Measurements from ENCODE around the gene SUFU.
A peak's percentile ranks its signal among the peaks of the same experiment; 100 is the strongest.

Gene SUFU

GRCh38 chr10:102616066-102616770, 112.4 kb downstream of the SUFU start:
- in situ Hi-C loops (cut with MboI; ENCODE audit: low pct_unique_long_range_greater_than_20kb, low sequenced_read_pairs, unreplicated experiment) = no loop called here
- DNase-seq (ENCODE audit: low spot score) = peak; percentile 78
- no peak for TF ChIP-seq CTCF (IDR thresholded peaks at IDR 0.05; ENCODE audit: extremely low read depth, insufficient read depth, missing control alignments)

GRCh38 chr10:102617041-102617440, 113.3 kb downstream of the SUFU start:
- DNase-seq (ENCODE audit: low spot score) = no peak
- in situ Hi-C loops (cut with MboI; ENCODE audit: low pct_unique_long_range_greater_than_20kb, low sequenced_read_pairs, unreplicated experiment) = no loop called here
- no peak for TF ChIP-seq CTCF (IDR thresholded peaks at IDR 0.05; ENCODE audit: extremely low read depth, insufficient read depth, missing control alignments)

GRCh38 chr10:102617816-102618215, 114.0 kb downstream of the SUFU start:
- in situ Hi-C loops (cut with MboI; ENCODE audit: low pct_unique_long_range_greater_than_20kb, low sequenced_read_pairs, unreplicated experiment) = no loop called here
- TF ChIP-seq CTCF (IDR thresholded peaks at IDR 0.05; ENCODE audit: extremely low read depth, insufficient read depth, missing control alignments) = no peak
- DNase-seq (ENCODE audit: low spot score) = no peak

- TF ChIP-seq CTCF (IDR thresholded peaks at IDR 0.05; ENCODE audit: extremely low read depth, insufficient read depth, missing control alignments) = no peak
- in situ Hi-C loops (cut with MboI; ENCODE audit: low pct_unique_long_range_greater_than_20kb, low sequenced_read_pairs, unreplicated experiment) = no loop called here
- DNase-seq (ENCODE audit: low spot score) = no peak
These were observed 115.7 kb downstream of the SUFU start for GRCh38 chr10:102619281-102619981.

GRCh38 chr10:102620138-102620590, 116.4 kb downstream of the SUFU start:
- in situ Hi-C loops (cut with MboI; ENCODE audit: low pct_unique_long_range_greater_than_20kb, low sequenced_read_pairs, unreplicated experiment) = no loop called here
- no peak for TF ChIP-seq CTCF (IDR thresholded peaks at IDR 0.05; ENCODE audit: extremely low read depth, insufficient read depth, missing control alignments)
- no peak for DNase-seq (ENCODE audit: low spot score)

- in situ Hi-C loops (cut with MboI; ENCODE audit: low pct_unique_long_range_greater_than_20kb, low sequenced_read_pairs, unreplicated experiment) = no loop called here
- TF ChIP-seq CTCF (IDR thresholded peaks at IDR 0.05; ENCODE audit: extremely low read depth, insufficient read depth, missing control alignments) = no peak
- no peak for DNase-seq (ENCODE audit: low spot score)
These were observed 117.0 kb downstream of the SUFU start for GRCh38 chr10:102620591-102621442.

Data from GM13977 (cell line).